Bronchial smooth muscle cell (primary cell): ENCODE data around the gene ZNF844. TPM values are rescaled to one million over a fixed set of nuclear protein-coding genes. Genes with fewer than 3 reads are reported as not detected.

Source experiments
- total RNA-seq: library from RNA; depleted of rRNA; stranded (reverse); fragments of >200 nt; gene quantifications from 2 replicates; pipeline ENCODE4 v1.2.1, GENCODE V29; 2014

ZNF844 gene
- total RNA-seq: 6.6 and 6.8 TPM in 2 replicates

DNA sequence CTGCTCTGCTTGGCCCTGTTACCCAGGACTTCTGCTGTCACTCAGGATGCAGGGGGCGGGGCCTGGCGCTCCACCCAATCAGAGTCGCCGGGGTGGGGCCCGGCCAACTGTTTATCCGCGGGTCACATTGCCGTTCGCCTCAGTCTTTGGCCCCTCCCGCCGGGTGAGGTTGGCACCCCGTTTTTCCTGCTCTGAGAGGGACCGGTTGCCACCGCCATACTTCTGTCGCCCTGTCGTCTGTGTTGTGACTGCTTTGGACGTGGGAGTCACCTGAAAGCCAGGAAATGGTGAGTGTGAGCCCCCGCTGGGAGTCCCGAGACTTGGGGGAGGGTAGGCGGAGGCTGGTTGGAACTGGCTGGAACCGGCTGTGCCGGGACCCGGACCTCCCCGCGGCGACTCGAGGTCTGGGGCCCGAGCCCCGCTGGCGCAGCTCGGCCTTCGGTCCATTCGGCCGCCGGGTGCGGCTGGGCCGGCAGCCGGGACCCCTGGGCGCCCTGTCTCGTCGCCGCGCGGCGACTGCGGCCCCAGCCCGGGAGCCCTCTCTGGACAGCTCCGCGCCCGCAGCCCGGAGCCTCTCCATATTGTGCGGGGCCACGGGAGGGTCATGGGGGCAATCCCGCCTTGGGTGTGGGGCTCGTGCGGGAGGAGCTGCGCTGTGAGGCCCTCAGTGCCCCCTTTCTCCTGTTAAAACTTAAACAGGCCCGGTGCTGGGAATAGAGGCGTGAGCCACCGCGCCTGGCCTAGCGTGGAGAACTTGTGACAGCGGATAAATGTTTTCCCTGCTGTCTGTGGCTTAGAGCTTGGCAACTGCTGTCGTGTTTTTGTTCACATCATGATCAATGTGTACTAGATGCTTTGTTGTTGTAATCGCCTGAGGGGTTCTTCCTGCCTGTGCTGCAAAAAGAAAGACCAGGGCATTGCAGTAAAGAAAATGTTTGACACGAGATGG lies at the start of gene ZNF844:
Gene ZNF844 (plus strand): TSS at position 142 of the 949 bp plus-strand sequence. CDS start 143 bp downstream, at position 285.

DNA sequence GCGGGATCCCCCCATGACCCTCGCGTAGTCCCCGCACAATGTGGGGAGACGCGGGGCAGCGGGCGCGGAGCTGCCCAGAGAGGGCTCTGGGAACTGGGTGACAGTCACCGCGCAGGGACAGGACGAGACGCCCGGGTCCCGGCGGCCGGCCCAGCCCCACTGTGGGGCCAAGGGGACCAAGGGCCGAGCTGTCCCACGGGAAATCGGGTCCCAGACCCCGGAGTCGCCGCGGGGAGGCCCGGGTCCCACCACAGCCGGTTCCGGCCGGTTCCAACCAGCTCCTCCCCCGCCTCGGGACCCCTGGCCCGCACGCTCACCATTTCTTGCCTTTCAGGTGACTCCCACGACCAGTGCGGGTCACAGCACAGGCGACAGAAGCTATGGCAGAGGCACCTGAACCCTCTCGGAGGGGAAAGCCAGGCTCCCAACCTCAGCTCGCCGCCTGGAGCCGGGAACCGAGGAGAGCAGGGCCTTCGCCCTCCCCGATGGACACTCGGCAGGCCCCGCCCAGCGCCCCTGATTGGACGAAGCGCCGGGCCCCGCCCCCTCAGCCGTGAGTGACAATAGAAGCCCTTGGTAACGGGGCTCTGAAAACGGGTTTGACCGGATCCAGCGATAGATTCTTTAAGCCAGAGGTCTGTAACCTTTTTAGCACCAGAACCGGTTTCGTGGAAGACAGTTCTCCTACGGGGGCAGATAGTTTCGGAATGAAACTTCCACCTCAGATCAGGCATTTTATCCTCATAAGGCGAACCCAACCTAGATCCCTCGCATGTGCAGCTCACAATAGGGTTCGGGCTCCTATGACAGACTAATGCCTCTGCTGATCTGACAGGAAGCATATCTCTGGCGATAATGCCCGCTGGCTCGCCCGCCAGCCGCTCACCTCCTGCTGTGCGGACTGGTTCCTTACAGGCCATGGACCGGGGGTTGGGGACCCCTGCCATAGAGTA lies 29.0 kb upstream of the ZNF844 start, which contains the start of gene ZNF433:
Gene ZNF433 (minus strand): TSS at position 460 of the 953 bp plus-strand sequence. CDS start 140 bp downstream, at position 320.

DNA sequence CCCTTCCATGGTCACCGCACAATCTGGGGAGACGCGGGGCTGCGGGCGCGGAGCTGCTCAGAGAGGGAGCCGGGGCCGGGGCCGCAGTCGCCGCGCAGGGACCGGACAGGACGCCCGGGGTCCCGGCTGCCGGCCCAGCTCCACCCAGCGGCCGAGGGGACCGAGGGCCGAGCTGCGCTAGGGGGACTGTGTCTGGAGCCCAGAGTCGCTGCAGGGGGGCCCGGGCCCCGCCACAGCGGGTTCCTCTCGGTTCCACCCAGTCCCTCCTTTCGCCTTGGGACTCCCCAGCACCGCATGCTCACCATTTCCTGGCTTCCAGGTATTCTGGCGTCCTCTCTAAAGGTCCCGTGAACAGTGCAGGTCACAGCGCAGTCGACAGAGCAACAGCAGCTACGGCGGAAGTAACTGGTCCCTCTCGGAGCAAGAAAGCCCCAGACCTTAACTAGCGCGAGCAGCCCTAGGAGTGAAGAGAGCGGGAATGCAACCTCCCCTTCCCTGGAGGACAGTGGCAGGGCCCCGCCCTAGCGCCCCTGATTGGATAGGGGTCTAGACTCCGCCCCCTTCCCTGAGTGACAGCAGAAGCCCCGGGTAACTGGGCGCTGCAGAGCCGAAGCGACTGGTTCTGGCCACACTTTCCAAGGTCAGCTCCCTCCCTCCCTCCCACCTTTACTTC lies 11.9 kb upstream of the ZNF844 start, which contains the start of gene ZNF878:
Gene ZNF878 (minus strand): TSS at position 465 of the 673 bp plus-strand sequence. CDS start 160 bp downstream, at position 305.

Other genes with a start within 250 kb of the ZNF844 start
- gene ZNF439, start 216.0 kb upstream of the ZNF844 start, total RNA-seq: 5.0 and 6.9 TPM in 2 replicates
- 2.9 and 4.1 TPM in 2 replicates for gene ZNF69, start 176.9 kb upstream of the ZNF844 start, total RNA-seq
- 5.5 and 6.9 TPM in 2 replicates for gene ZNF700, start 139.6 kb upstream of the ZNF844 start, total RNA-seq
- 0.86 and 2.5 TPM in 2 replicates for gene ZNF763, start 99.7 kb upstream of the ZNF844 start, total RNA-seq
- gene ZNF433, start 29.1 kb upstream of the ZNF844 start, total RNA-seq: 4.0 and 4.9 TPM in 2 replicates
- gene ZNF878, start 11.8 kb upstream of the ZNF844 start, total RNA-seq: 0.09 and 0.16 TPM in 2 replicates
- gene ZNF20, start 75.6 kb downstream of the ZNF844 start, total RNA-seq: 3.8 and 4.4 TPM in 2 replicates
- 6.7 and 8.8 TPM in 2 replicates for gene ZNF625, start 92.0 kb downstream of the ZNF844 start, total RNA-seq
- 5.5 and 6.3 TPM in 2 replicates for gene ZNF136, start 98.4 kb downstream of the ZNF844 start, total RNA-seq
- gene ZNF44, start 230.2 kb downstream of the ZNF844 start, total RNA-seq: 10.2 and 11.0 TPM in 2 replicates